CD4-positive, CD25-positive, alpha-beta regulatory T cell (primary cell): ENCODE measurements around the gene SRBD1. TPM values are rescaled to one million over a fixed set of nuclear protein-coding genes. Genes with fewer than 3 reads are reported as not detected.

Source experiments
- ATAC-seq, 2 donors: fragments of 150-1000 bp; cut with Tn5 transposase; one replicate each; pipeline ENCODE4 v1.10.0; 2021; ENCODE audit warnings: low read depth in 2 of 2, moderate number of reproducible peaks in 2 of 2, moderate library complexity in 1 of 2
- DNase-seq, 3 donors: peaks; one replicate each; pipeline versions ENCODE4 v3.0.0 to v3.0.0-alpha.2; 2012 to 2022; ENCODE audit warnings: mixed read lengths in 1 of 3
- H3K27ac ChIP-seq: one replicate; pipeline ENCODE4 v1.7.0; 2013; ENCODE audit warnings: mild to moderate bottlenecking, low read length; ENCODE audit not compliant: insufficient read depth, poor library complexity, severe bottlenecking
- H3K27me3 ChIP-seq: one replicate; pipeline ENCODE4 v1.7.0; 2013; ENCODE audit warnings: low read length; ENCODE audit not compliant: control insufficient read depth, insufficient read depth
- H3K36me3 ChIP-seq: one replicate; pipeline ENCODE4 v1.7.0; 2013; ENCODE audit warnings: mild to moderate bottlenecking, low read length, moderate library complexity; ENCODE audit not compliant: control insufficient read depth, insufficient read depth
- H3K4me1 ChIP-seq: 2 replicates; pipeline ENCODE4 v1.7.0; 2013; ENCODE audit warnings: mild to moderate bottlenecking, low read length; ENCODE audit not compliant: insufficient read depth, control insufficient read depth, poor library complexity, severe bottlenecking
- H3K4me3 ChIP-seq: one replicate; pipeline ENCODE4 v1.7.0; 2013; ENCODE audit warnings: low read depth, mild to moderate bottlenecking, low read length, moderate library complexity
- H3K9me3 ChIP-seq, 2 experiments: 1 replicate in 1 of 2; 2 replicates in 1 of 2; pipeline ENCODE4 v1.7.0; 2013; ENCODE audit warnings: low read length in 2 of 2, mild to moderate bottlenecking in 1 of 2, moderate library complexity in 1 of 2; ENCODE audit not compliant: control insufficient read depth in 2 of 2
- H3K27ac Mint-ChIP-seq, 3 donors: one replicate each; pipeline ENCODE4 v1.8.0; 2020 to 2022; ENCODE audit warnings: mild to moderate bottlenecking in 3 of 3, mixed read lengths in 3 of 3, moderate library complexity in 2 of 3
- H3K27me3 Mint-ChIP-seq: one replicate; pipeline ENCODE4 v1.8.0; 2022; ENCODE audit warnings: mild to moderate bottlenecking, mixed read lengths
- H3K36me3 Mint-ChIP-seq: one replicate; pipeline ENCODE4 v1.8.0; 2020; ENCODE audit warnings: mixed read lengths
- H3K4me1 Mint-ChIP-seq, 4 donors: one replicate each; pipeline ENCODE4 v1.8.0; 2020 to 2022; ENCODE audit warnings: mixed read lengths in 4 of 4, mild to moderate bottlenecking in 1 of 4
- H3K4me3 Mint-ChIP-seq, 4 donors: one replicate each; pipeline ENCODE4 v1.8.0; 2020 to 2022; ENCODE audit warnings: mild to moderate bottlenecking in 4 of 4, mixed read lengths in 4 of 4, moderate library complexity in 3 of 4
- H3K9me3 Mint-ChIP-seq, 7 donors: one replicate each; pipeline ENCODE4 v1.8.0; 2020 to 2022; ENCODE audit warnings: mixed read lengths in 7 of 7, mild to moderate bottlenecking in 3 of 7, moderate library complexity in 2 of 7
- polyA plus RNA-seq, 4 donors: library from polyadenylated mRNA; unstranded; fragments of 300-500 nt; fragmentation: Illumina TruSeq; gene quantifications; one replicate each; pipeline ENCODE4 v1.2.3, GENCODE V29; 2021
- total RNA-seq: library from RNA; stranded (reverse); gene quantifications from one replicate; pipeline ENCODE4 v1.2.3, GENCODE V29; 2022

The SRBD1 gene
- total and polyA plus RNA-seq, 5 donors from 2014 or later: 7.4 to 18.2 (median 9.4) TPM

DNA sequence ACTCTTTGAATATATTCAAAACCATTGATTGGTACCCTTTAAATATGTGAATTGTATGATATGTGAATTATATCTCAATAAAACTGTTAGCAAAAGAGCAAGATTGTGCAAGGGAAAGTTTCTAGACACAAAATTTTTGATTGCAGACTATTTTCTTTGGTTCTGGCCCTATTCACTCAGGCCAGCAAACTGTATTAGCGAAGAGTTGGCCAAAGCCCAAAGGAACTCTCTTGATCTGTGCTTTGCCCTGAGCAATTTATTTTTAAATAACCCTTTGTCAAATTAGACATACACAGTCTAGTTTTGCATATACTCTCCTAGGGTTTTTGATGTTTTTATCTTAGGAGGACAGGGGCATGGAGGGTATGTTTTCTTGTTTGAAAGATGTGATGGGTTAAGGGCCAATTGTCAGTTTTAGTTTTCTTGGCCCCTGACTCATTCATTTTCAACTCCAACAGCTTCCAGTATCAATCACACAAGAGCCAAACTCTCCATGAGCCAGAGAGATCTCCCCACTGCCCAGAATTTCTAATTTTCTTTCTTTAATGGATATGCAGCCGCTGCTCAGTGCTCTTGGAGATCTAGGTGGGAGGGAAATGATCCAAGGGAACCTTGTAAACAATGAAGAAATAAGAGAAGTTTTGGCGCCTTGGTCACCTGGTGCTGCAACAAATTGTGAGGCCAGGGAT is 231.5 kb downstream of the SRBD1 start:
- Histone ChIP-seq H3K4me1 (no peaks in the 10 kb centered on the region), H3K36me3 (no peaks in the 10 kb centered on the region), H3K27me3 (peaks cover 2% of the 10 kb centered on the region), H3K4me3 (no peak overlapping the region), H3K27ac (no peak overlapping the region), H3K9me3 (no peaks in the 10 kb centered on the region)
- Mint-ChIP-seq H3K36me3 (peaks cover 5% of the 10 kb centered on the region), H3K4me1 (no peaks in the 10 kb centered on the region), H3K27me3 (no peaks in the 10 kb centered on the region), H3K9me3 (peaks cover 0 to 3% (median 0%) of the 10 kb centered on the region in 7 donors), H3K4me3 (no peak overlapping the region), H3K27ac (no peak overlapping the region)
- DNase-seq (no peak), ATAC-seq (no peak)

DNA sequence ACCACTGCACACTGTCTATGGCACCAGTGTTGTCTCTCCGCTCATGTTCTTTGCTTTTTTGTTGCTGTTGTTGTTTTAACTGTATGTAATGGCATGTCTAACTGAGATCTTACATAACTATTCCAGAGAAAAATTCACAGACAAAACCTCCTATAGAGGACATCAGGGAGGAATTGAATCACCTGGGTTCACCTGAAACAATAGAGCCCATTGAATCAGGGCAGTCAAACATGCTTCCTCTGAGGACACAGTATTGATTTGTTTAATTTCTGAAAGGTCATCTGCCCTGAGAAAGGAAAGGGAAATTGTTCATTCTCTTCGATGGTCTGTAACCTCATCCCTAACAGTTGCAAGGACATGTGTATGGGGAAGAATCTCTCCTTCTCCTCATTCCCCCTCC is 237.5 kb downstream of the SRBD1 start:
- H3K4me1 ChIP-seq: no peaks in the 10 kb centered on the region
- peaks cover 4% of the 10 kb centered on the region for H3K27me3 ChIP-seq
- DNase-seq: no peak
- Mint-ChIP-seq H3K36me3 (peaks cover 5% of the 10 kb centered on the region), H3K4me1 (no peaks in the 10 kb centered on the region), H3K4me3 (no peak overlapping the region), H3K27me3 (no peaks in the 10 kb centered on the region), H3K9me3 (peaks cover 0 to 1% (median 0%) of the 10 kb centered on the region in 7 donors), H3K27ac (no peak overlapping the region)
- no peaks in the 10 kb centered on the region for H3K36me3 ChIP-seq
- no peak overlapping the region for H3K27ac ChIP-seq
- no peaks in the 10 kb centered on the region for H3K9me3 ChIP-seq
- H3K4me3 ChIP-seq: no peak overlapping the region
- ATAC-seq: no peak

DNA sequence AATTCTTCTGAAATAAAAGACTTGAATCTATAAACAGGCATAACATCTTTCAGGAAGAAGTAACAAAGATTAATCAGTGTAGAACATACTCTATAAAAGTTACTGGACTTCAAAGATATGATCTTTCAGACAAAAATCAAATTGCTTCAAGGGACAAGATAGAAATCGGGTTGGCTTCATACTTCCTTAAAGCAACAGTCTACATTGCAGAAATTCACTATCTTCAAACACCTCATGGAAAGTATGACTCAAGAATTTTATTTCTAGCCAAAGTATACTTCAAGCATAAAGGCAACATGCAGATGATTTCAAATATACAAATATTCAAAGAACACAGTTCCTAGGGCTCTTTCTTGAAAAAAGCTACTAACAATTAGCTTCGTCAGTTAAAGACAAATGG is 240.7 kb downstream of the SRBD1 start:
- no peak overlapping the region for H3K4me3 ChIP-seq
- DNase-seq (no peak), ATAC-seq (no peak)
- Mint-ChIP-seq H3K36me3 (no peaks in the 10 kb centered on the region), H3K9me3 (peaks cover 0 to 1% (median 0%) of the 10 kb centered on the region in 7 donors), H3K27me3 (peaks cover 4% of the 10 kb centered on the region), H3K4me3 (no peak overlapping the region), H3K4me1 (no peaks in the 10 kb centered on the region), H3K27ac (no peak overlapping the region)
- no peaks in the 10 kb centered on the region for H3K9me3 ChIP-seq
- no peaks in the 10 kb centered on the region for H3K36me3 ChIP-seq
- H3K4me1 ChIP-seq: no peaks in the 10 kb centered on the region
- peaks cover 7% of the 10 kb centered on the region for H3K27me3 ChIP-seq
- no peak overlapping the region for H3K27ac ChIP-seq

DNA sequence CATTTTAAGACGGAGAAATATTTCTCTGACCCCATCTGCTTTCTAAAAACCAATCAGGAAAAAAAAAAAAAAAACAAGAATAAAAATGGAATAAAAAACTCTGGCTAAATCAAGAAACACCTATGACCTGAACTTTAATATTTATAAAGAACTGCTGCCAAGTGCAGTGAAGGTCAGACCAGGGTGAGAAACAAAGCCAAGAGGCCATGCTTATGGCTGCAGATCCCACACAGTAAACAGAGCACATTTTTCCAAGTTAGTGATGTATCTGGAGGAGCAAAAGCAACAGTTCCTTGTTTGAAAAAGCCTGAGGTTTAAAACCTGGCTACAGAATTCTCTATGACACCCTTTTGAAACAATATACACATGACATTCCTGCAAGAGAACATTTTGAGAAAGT is 242.3 kb downstream of the SRBD1 start:
- H3K4me3 ChIP-seq: no peak overlapping the region
- no peaks in the 10 kb centered on the region for H3K36me3 ChIP-seq
- no peak overlapping the region for H3K4me3 Mint-ChIP-seq
- ATAC-seq: no peak
- peaks cover 7% of the 10 kb centered on the region for H3K27me3 ChIP-seq
- H3K27ac ChIP-seq: no peak overlapping the region
- H3K36me3 Mint-ChIP-seq: no peaks in the 10 kb centered on the region
- H3K4me1 Mint-ChIP-seq: no peaks in the 10 kb centered on the region
- DNase-seq: no peak
- H3K4me1 ChIP-seq: no peaks in the 10 kb centered on the region
- H3K27ac Mint-ChIP-seq: no peak overlapping the region
- H3K9me3 ChIP-seq: no peaks in the 10 kb centered on the region
- H3K9me3 Mint-ChIP-seq: peaks cover 0 to 1% (median 0%) of the 10 kb centered on the region in 7 donors
- H3K27me3 Mint-ChIP-seq: peaks cover 7% of the 10 kb centered on the region

DNA sequence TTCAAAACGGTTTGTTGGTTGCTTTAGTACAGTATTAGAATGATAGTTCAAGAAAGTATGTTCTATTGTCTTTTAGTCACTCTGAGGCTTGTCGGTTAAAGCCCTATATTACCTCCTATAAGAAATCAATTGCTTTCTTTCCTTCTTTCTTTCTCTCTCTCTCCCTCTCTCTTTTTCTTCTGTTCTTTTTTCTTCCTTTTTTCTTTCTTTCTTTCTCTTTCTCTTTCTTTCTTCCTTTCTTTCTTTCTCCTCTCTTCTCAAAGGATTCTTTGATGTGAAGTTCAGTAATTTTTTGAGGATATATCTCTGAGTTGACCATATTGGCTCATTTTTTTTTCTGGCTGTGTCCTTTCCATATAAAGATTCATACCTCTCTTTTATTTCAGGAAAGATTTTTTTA is 249.4 kb downstream of the SRBD1 start:
- no peak overlapping the region for H3K27ac ChIP-seq
- H3K27ac Mint-ChIP-seq: no peak overlapping the region
- DNase-seq (no peak), ATAC-seq (no peak)
- H3K27me3 ChIP-seq: peaks cover 2% of the 10 kb centered on the region
- H3K36me3 ChIP-seq: no peaks in the 10 kb centered on the region
- no peak overlapping the region for H3K4me3 Mint-ChIP-seq
- H3K4me1 ChIP-seq: no peaks in the 10 kb centered on the region
- no peak overlapping the region for H3K4me3 ChIP-seq
- no peaks in the 10 kb centered on the region for H3K4me1 Mint-ChIP-seq
- no peaks in the 10 kb centered on the region for H3K36me3 Mint-ChIP-seq
- H3K9me3 Mint-ChIP-seq: peaks cover 0 to 2% (median 0%) of the 10 kb centered on the region in 7 donors
- no peaks in the 10 kb centered on the region for H3K9me3 ChIP-seq
- H3K27me3 Mint-ChIP-seq: peaks cover 10% of the 10 kb centered on the region

DNA sequence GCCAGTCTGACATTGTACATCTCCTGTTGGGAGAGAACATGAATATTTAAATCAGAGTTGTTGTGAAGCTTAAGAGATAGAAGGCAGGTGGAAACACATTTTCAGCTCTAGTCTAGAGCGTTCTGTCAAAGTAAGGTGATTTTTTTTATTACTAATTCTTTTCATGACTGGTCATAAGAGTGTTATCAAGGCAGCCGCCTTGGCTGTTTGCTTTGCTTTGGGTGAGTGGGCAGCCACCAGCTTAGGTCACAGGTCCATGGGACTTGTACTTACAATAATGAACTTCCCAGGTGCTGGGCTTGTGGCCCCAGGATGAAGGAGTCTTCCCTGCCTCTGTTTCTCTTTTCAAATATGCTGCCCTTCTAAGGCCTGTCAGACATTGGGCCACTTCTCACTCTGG is 256.3 kb downstream of the SRBD1 start:
- H3K4me1 ChIP-seq: no peaks in the 10 kb centered on the region
- no peaks in the 10 kb centered on the region for H3K36me3 Mint-ChIP-seq
- H3K27me3 ChIP-seq: peaks cover 2% of the 10 kb centered on the region
- no peak overlapping the region for H3K27ac ChIP-seq
- no peaks in the 10 kb centered on the region for H3K9me3 ChIP-seq
- ATAC-seq (no peak), DNase-seq (no peak)
- H3K36me3 ChIP-seq: no peaks in the 10 kb centered on the region
- no peak overlapping the region for H3K4me3 ChIP-seq
- no peaks in the 10 kb centered on the region for H3K4me1 Mint-ChIP-seq
- no peak overlapping the region for H3K27ac Mint-ChIP-seq
- H3K4me3 Mint-ChIP-seq: no peak overlapping the region
- H3K9me3 Mint-ChIP-seq: no peaks in the 10 kb centered on the region
- peaks cover 11% of the 10 kb centered on the region for H3K27me3 Mint-ChIP-seq

DNA sequence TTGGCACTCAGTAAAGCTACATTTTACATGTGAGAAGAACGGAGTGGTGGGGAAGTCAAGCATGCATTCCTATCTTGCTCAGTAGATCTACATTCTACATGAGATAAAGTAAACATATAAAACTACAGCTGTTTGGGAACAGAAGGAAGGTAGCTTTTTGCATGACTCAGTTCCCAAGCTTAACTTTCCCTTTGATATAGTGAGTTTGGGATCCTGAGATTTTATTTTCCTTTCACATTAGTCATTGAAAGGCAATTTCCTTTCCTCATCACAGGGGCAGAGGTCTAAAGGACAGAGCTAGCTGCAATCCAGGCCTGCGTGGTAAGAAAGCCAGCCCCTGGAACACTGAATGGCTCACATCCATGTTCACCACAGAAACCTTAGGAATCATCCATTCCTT is 257.2 kb downstream of the SRBD1 start:
- H3K4me1 ChIP-seq: no peaks in the 10 kb centered on the region
- Mint-ChIP-seq H3K4me1 (no peaks in the 10 kb centered on the region), H3K36me3 (no peaks in the 10 kb centered on the region), H3K27ac (no peak overlapping the region), H3K9me3 (no peaks in the 10 kb centered on the region), H3K27me3 (peaks cover 11% of the 10 kb centered on the region), H3K4me3 (no peak overlapping the region)
- DNase-seq (no peak), ATAC-seq (no peak)
- H3K27ac ChIP-seq: no peak overlapping the region
- H3K9me3 ChIP-seq: no peaks in the 10 kb centered on the region
- H3K4me3 ChIP-seq: no peak overlapping the region
- H3K27me3 ChIP-seq: peaks cover 2% of the 10 kb centered on the region
- no peaks in the 10 kb centered on the region for H3K36me3 ChIP-seq

DNA sequence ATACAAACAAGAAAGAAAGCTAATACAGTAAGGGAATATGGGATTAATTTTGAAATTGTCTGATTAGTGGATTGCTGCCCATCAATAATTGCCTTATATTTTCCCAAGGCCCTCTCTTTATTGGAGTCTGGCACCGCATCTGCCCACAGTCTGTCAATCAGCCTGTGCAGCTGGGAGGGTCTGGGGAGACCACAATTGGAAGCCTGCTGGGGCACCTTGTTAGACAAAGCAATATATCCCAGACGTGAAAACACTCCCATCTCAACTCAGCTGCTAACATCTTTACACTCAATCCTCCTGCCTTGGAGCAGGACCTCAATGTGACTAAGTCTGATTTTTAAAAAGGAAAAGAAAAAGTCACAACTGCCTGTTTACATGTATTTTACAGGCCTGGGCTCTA is 258.6 kb downstream of the SRBD1 start:
- no peak overlapping the region for H3K4me3 ChIP-seq
- Mint-ChIP-seq H3K36me3 (no peaks in the 10 kb centered on the region), H3K4me3 (no peak overlapping the region)

More for the DNA sequence above, 258.6 kb downstream of the SRBD1 start:
- no peaks in the 10 kb centered on the region for H3K9me3 Mint-ChIP-seq
- no peak for DNase-seq
- peaks cover 2% of the 10 kb centered on the region for H3K27me3 ChIP-seq
- no peaks in the 10 kb centered on the region for H3K9me3 ChIP-seq
- H3K27ac ChIP-seq: no peak overlapping the region
- H3K27ac Mint-ChIP-seq: no peak overlapping the region
- no peaks in the 10 kb centered on the region for H3K36me3 ChIP-seq
- H3K4me1 Mint-ChIP-seq: no peaks in the 10 kb centered on the region
- peaks cover 11% of the 10 kb centered on the region for H3K27me3 Mint-ChIP-seq
- ATAC-seq: no peak
- H3K4me1 ChIP-seq: no peaks in the 10 kb centered on the region
